ENCODE measurements around the gene AREG. TPM values are rescaled to one million over a fixed set of nuclear protein-coding genes. Genes with fewer than 3 reads are reported as not detected.

The AREG gene
- total RNA-seq, 1 donor from 2014 or later: 3.4 TPM

DNA sequence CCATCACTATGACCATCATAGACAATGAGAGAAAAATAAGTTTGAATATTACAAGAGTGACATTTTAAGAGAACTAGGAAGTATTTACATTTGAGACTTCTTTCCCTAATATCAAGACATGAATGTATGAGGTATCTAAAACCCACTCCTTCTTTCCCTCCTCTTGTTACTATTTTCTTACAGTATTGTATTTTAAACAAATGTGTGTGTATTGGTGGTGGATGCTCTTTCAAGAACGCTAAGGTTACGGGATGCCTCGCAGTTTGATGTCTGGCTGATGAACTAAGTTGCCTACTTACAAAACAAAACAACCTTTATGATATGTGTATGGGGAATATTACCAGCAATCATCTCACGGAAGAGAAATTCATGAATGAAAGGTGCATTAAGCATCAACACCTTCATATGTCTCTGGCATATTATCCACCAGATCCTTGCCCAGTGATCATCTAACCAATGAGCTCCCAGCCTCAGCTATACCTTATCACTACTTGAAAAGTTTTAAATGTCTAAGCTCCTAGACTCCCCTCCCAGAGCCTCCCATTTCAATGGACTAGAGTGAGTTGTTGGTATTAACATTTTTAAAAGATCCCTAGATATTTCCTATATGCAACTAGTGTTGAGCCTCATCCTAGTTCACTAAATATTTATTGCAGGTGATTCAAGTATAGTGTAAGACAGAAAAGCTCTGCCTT, 10.6 kb downstream of the AREG start:
- no peak for DNase-seq
- ATAC-seq: no peak
- intact Hi-C loops (cut with micrococcal nuclease): no loop called here

DNA sequence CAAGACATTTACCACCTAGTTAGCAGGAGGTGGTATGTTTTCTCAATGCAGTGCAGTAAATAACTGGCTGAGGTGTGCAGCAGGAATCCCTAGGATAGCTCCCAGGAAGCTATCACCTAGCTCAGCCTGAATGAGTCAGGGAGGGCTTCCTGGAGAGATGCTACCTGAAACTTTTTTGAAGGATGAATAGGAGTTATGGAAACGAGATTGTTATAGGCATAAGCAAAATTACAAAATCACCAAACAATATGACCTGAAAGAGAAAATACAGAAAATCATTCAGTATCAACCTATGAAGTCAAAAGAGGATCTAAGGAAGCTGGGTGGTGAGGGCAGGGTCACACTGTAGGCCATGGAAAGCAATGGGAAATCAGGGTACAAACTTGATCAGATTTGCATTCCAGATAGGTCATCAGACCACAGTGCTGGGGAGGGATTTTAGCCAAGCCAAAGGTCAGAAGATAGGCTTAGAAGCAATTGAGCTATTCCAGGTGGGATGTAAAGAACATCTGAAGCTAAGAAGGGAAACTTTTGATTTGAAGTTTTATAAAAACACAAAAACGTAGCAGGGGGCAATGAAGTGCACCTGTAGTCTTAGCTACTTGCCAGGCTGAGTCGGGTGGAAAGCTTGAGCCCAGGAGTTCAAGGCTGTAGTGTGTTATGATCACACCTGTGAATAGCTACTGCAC, 11.3 kb downstream of the AREG start:
- intact Hi-C loops (cut with micrococcal nuclease): no loop called here
- no peak for ATAC-seq
- no peak for DNase-seq

DNA sequence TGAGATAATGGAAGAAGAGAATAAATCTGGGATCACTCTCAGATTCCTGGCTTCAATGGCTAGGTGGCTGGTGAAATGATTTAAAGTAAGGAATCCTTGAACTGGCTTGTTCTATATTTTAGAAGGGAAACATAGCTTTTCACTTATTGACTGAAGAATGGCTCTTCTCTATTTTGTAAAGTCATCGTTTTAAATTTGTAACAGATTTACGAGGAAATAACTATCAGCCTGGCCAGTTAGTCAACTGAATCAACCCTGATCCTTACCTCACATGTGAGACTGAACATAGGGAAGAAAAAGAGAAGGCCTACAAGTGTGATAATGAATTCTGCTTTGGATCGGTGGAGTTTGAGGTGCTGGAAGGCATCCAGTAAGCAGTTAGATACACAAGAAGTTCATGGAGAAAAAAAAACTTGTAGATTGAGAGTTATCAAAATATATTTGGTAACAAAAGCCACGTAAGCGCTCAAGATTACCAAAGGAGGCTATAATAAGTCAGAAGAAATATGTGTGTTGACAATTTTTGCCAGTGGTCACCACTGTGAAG, 12.0 kb downstream of the AREG start:
- DNase-seq (no peak), ATAC-seq (no peak)
- intact Hi-C loops (cut with micrococcal nuclease): no loop called here

DNA sequence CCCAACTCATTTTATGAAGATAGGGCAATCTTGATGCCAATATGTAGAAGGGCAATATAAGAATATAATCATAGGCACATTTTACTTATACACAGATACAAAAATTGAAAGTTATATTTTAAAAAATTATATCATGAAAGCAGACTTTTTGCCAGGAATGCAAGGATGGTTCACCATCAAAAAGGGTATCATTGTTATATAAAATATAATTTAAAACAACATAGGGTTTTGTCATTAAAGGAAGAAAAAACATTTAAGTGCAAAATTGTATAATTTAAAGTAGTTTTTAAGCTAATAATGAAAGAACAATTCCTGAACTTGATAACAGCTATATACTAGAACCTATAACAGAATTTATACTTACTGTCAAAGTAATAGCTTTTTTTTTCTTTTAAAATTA, 15.9 kb downstream of the AREG start:
- ATAC-seq (no peak), DNase-seq (no peak)
- intact Hi-C loops (cut with micrococcal nuclease): no loop called here

DNA sequence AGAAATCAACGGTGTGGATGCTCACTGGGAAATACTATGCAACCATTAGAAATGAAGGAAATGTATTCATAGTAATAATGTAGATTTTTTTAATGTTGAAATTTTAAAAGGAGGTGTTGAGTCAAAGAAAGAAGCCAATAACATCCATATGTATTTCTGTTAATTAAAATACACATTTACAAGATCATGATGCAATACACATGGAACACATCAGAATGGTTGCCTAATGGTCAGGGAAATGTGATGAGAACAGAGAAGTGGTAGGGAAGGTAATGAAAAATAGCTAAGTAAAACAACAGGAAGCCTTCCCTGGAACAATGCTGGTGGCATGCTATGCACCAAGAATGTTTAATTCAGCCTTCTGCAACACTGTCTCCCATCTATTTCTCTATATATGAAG, 18.2 kb downstream of the AREG start:
- DNase-seq (no peak), ATAC-seq (no peak)
- intact Hi-C loops (cut with micrococcal nuclease): no loop called here

DNA sequence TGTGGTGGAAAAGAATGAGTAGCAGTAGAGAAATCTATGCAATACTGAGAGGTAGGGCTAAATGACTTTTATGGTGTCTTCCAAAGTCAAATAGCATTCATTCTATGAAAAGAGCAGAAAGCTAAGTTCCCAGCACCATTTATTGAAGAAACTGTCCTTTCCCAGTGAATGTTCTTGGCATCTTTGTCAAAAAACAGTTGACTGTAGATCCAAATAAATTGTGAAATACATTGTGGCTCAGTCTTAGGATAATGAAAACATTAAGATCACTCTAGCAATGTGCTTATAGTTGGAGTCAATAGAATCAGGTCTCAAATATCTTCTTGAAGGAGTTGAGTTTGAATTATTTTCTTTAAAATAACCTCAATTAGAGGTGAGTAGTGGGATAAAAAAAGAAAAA, 19.4 kb downstream of the AREG start:
- DNase-seq (no peak), ATAC-seq (no peak)
- intact Hi-C loops (cut with micrococcal nuclease): no loop called here

DNA sequence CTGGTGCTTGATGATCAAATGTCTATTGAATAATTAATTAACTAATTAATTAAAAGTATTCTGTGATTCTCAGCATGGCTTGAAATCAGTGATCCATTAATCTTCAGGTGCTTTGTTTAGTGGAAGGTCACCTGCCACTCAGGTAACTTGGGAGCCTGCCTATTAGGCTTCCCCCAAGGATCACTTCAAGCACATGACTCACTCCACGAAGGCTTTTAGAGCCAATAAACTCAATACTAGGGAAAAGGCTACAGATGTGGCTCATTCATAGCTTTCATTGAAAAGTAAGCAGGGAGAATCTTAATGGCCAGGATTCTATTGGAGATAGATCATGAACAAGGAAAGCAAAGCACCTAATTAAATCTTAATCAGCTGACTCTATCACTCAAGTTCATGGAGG, 21.3 kb downstream of the AREG start:
- ATAC-seq (no peak), DNase-seq (no peak)
- intact Hi-C loops (cut with micrococcal nuclease): no loop called here

DNA sequence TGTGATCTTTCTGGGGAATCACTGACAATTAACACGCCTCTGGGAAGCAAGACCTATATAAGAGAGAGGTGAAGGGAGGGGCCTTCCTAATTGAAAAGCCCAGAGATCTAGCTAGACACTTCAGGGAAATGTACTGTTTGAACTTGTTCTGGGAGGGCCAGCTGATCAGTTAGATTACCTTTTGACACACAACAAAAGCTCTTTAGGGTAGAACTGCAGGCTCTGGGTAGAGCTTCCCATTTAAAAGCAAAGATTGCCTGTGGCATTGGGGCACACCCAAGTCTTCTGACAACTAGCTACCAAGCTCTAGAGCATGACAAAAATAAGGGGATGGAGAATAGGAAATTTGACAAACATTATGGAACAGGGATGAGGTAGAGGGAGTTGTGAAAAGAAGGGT, 26.3 kb downstream of the AREG start:
- ATAC-seq (no peak), DNase-seq (no peak)
- intact Hi-C loops (cut with micrococcal nuclease): no loop called here

DNA sequence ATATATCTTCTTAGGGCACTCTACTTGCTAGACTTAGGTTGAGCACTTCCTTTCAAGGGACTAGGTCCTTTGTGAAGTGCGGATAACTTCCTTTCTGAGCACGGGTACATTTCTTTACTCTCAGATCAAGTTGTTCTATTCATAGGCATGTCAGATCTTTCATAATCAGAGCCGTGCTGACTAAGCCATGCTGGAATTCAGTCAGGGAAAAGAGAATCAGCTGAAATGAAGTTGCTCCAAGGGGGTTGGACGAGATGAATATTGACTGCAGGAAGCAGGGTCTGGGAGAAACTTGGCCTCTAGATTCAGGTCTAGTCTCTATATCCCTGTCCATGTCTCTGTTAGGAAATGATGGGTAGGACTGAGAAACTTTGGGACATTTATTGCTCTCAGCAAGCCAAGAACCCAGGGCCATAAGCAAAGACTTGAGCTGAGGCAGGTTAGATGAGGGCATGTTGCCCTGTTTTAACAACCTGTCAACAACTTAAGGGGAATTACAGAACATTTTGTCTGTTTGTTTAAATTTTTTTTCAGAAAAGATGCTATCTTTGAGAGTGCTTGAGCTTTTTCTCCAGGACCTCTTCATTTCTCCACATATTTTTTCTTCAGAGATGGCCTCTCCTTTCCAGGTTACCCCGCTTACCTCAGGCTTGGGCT, 28.3 kb downstream of the AREG start:
- ATAC-seq: peak; percentile 92
- no peak for DNase-seq
- intact Hi-C loops (cut with micrococcal nuclease): no loop called here

DNA sequence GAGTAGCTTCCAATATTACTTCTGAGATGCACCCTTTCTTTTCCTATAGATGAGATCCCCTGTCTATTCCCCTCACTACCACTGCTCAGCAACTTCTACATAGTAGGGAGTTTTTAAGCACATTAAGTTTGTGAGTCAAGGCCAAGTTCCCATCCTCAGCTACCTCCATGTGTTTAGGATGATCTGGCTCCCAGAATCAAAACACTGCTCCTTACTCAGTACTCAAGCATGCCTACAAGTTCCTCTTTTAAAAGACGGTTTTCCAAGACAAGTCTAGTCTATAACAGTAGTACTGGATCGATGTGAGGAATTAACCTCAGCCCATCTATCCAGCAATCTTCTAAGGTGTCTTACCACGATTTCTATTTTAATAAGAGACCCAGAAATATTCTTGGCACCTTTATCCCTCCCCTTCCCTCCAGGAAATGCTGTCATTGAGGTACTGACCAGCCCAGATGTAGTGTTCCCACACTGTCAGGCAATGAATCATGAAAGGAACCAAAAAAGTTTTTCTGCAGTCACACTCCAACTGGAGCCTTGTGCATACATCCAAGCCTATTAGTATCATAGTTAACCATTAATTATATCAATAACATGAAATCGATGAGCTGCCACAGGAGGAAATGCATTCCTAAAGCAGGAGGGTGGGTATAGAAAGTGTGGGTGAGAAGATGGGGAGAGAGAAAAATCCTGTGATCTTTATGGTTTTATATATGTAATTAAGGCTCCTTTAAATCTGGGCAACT, 29.6 kb downstream of the AREG start:
- intact Hi-C loops (cut with micrococcal nuclease): no loop called here
- peak; percentile 19 for ATAC-seq
- no peak for DNase-seq

DNA sequence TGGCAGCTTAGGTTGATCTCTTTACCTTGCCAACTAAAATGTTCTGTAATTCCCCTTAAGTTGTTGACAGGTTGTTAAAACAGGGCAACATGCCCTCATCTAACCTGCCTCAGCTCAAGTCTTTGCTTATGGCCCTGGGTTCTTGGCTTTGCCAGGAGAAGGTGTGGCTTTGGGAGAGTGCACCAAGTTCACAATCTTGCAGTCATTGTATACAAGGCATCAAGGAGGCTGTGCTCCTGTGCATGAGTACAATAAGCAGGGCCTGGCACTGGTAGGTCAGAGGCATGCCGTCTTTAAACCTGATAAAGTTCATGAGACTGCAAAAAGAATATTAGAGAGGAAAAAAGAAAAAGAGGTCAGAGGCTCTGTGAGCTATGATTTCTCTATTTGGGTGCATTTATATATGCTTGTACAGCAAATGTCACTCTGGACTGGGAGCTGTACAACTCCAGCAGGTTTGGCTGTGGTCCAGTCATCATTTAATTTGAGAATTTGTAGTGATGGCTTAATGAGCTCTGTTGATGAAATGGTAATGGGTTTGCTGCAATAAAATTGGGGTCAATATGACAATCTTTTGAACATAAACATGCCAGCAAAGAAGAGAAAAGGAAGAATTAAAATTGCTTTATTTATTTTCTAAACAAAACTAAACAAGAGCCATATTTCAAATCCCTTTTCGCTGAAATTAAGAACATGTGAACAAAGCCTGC, 30.3 kb downstream of the AREG start:
- DNase-seq (no peak), ATAC-seq (peak; percentile 67)
- intact Hi-C loops (cut with micrococcal nuclease): no loop called here

DNA sequence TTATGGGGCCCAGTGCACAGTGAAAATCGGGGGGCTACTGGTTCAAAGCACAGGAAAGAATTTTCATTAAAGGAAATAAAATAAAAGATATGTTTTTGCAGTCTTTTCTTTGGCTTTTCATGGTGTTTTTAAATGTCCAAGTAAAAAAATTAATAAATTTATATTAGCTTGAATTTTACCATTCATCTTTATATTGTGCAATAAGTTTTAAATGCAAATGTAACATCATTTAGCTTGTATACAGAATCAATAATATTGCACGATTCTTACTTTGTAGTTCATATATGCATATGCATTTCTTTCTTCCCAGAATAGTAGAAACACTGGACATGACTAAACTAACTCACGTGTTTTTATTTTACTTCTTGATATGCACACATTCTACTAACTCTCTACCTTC, 31.0 kb downstream of the AREG start:
- no peak for ATAC-seq
- no peak for DNase-seq
- intact Hi-C loops (cut with micrococcal nuclease): no loop called here

DNA sequence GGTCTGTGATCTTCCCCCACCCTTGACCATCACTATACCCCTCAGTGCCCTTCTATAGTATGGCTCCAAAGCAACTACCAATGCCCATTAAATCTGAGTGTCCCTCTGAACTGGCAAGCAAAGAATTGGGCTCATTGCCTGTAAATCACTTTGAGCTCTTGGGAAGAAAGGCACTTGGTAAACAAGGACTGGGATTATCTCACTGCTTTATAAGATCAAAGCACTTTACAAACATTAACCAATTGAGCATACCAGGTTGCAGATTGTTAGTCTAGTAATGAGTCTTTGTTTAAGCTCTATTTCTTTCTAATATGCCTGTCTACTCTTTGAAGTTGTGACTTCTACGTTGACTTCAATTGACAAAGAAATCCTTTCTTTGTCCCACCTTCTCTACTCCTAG, 34.1 kb downstream of the AREG start:
- ATAC-seq (no peak), DNase-seq (no peak)

DNA sequence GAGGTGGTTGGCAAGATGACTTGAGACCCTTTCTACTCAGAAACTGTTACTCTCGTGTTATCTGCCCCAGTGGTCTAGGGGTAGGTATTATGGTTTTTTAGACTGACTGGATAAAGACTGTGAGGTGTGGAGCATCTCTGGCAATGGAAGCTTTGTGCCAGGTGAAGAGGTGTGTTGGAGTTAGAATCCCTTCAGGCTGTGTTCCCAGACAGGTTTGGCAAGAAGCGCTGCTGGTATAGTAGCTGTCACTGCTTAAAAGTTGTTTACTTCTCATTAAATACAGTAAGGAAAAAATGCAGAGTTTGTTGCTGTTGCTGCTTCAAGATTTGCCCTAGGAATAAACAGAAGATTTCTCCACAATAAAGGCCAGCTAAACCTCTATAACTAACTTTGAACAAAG, 35.3 kb downstream of the AREG start:
- DNase-seq (no peak), ATAC-seq (no peak)
- intact Hi-C loops (cut with micrococcal nuclease): no loop called here

More for the DNA sequence above, 34.1 kb downstream of the AREG start:
- intact Hi-C loops (cut with micrococcal nuclease): no loop called here

DNA sequence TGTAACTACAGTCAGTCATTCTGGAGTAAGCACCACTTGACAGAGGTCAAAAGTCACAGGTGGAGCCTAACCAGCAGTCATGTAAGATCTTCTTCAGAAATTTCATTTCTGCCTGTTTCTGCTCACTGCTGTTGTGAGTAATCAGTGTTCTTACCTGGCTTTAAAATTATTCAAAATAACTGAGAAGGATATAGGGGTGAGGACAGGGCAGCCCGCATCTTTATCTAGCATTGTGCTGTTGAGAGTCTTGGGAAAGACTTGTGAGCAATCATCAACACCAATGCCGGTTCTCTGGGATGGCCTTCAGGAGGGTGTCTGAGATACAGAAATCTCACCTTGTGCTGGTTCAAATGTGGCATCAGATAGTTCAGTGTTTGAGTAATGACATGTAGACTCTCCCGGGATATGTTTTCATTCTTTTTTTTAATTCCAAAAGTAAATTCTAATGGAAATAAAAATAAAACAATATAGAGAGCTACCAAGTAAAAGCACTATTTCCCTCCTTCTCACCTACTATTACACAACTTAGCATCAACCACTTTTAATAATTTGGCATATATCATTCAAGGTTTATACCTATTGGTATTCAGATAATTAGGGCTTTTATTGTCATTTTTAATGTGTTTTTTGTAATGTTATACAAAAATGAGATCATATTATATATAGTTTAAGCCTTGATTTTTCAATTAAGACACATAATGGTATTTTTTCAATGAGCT, 37.1 kb downstream of the AREG start:
- no peak for ATAC-seq
- no peak for DNase-seq
- intact Hi-C loops (cut with micrococcal nuclease): no loop called here

DNA sequence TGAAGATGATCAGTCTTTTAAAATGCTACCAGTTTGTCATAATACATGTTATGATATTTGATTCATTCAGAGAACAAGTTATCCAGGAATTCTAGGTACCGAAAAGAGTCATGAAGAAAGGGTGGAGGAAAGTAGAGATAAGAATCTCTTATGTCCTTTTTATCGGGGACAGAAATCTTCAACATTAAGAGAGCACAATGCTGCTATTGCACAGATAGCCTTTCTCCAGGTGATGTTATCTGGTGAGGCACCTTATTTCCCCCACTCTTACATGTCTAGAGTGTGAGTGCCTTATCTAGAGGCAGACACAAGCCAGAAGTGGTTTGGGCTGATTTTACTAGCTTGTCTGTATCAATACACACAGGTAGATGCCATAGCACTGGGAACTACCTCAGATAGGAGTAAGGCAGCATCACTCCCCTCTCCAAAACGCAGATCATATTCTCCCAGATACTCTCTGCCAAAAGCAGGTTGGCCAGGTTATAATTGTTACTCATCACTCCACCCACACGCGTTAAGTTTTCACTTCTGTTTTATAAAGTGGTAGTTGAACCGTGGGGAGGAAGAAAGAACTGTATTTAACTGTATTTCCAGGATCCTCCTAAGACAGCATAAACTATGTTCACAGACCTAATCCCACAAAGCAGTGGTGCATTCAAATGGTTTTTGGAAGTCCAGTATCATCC, 38.4 kb downstream of the AREG start:
- intact Hi-C loops (cut with micrococcal nuclease): no loop called here
- ATAC-seq: no peak
- DNase-seq: no peak

DNA sequence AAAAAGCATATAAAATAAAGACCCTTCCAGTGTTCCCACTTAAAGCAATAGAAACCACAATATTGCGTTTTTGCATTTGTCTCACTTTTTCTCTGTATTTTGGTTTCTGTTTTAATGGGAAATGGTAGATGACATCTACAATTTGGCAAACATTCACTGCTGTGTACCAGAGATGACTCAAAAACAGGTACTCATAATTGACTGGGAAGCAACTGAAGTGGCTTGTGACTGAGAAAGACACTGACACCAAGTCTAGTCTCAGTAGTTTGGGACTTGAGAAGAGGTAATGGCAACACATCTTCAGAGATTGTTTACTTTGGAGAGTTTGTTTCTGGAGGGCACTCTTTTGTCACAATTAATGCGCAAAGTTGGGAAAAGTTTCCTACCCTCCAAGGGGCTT, 42.0 kb downstream of the AREG start:
- no peak for DNase-seq
- intact Hi-C loops (cut with micrococcal nuclease): no loop called here
- ATAC-seq: no peak

DNA sequence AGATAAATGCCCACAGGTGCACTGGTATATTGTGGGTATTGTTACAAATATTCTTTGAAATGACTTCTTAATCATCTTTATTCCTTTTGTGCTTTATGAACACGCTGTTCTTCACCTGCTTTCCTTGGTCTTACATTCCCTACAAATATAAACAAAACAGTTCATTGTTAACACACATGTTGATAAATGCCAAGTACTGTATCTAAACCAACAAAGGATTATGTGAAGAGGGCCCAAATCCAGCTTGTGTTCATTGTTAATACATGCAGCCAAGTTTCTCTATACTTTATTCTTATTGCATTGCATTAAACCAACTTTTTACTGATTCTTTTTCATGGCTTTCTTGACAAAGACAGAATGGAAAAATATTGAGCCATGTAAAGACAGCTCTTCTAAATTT, 42.8 kb downstream of the AREG start:
- intact Hi-C loops (cut with micrococcal nuclease): no loop called here
- ATAC-seq (no peak), DNase-seq (no peak)

Measured in left ventricle myocardium superior (tissue), 1 donor.